HEK293 (cell line): ENCODE data around the gene RMDN3.

Source experiments
- CTCF ChIA-PET: fragments of 350-600 bp; formaldehyde crosslinking; extraction: SDS; loops from one replicate; lab custom pipeline; 2021; ENCODE audit warnings: antibody characterized with exemption; lab: Yijun Ruan, JAX
- POLR2A ChIA-PET: fragments of 300-600 bp; formaldehyde crosslinking; extraction: SDS; loops from one replicate; lab custom pipeline; 2020; ENCODE audit warnings: antibody characterized with exemption, inconsistent platforms; lab: Yijun Ruan, JAX
- H3K27ac ChIP-seq: fragments of 200-500 bp; sonication (Bioruptor generic); 2 replicates; pipeline ENCODE4 v1.5.1; 2014; ENCODE audit warnings: low read depth, low read length, control low read depth, inconsistent platforms; ENCODE audit errors: extremely low read depth
- H3K36me3 ChIP-seq, 2 experiments: fragments of 200-500 bp in 1 of 2; sonication (Bioruptor generic) in 1 of 2; 1 replicate in 1 of 2; 2 replicates in 1 of 2; pipeline ENCODE4 v1.5.1; 2014 to 2017; ENCODE audit warnings: inconsistent platforms in 2 of 2, low read length in 2 of 2; ENCODE audit not compliant: control insufficient read depth in 2 of 2, insufficient read depth in 1 of 2
- H3K4me1 ChIP-seq: fragments of 200-500 bp; sonication (Bioruptor generic); 2 replicates; pipeline ENCODE4 v1.5.1; 2014; ENCODE audit warnings: mild to moderate bottlenecking, low read length, inconsistent platforms; ENCODE audit not compliant: control insufficient read depth, insufficient read depth
- H3K4me3 ChIP-seq: 2 replicates; pipeline ENCODE4 v1.5.1; 2011; ENCODE audit warnings: low read depth, mild to moderate bottlenecking, control low read depth, low read length, moderate library complexity
- H3K9me3 ChIP-seq: fragments of 200-500 bp; sonication (Bioruptor generic); 2 replicates; pipeline ENCODE4 v1.5.1; 2014; ENCODE audit warnings: low read depth, low read length, inconsistent platforms; ENCODE audit not compliant: control insufficient read depth, insufficient read depth
- GFI1B ChIP-seq: fragments of 450-650 bp; formaldehyde crosslinking; IDR thresholded peaks from 2 replicates; pipeline ENCODE4 v1.5.1; 2016; ENCODE audit warnings: missing biosample characterization, missing genetic modification characterization
- HIC1 ChIP-seq: fragments of 450-650 bp; formaldehyde crosslinking; IDR thresholded peaks from 2 replicates; pipeline ENCODE4 v1.5.1; 2016; ENCODE audit warnings: missing biosample characterization, missing genetic modification characterization
- KLF10 ChIP-seq: fragments of 450-650 bp; IDR thresholded peaks from 2 replicates; pipeline ENCODE4 v1.5.1; 2018; ENCODE audit warnings: missing biosample characterization, mild to moderate bottlenecking, missing genetic modification characterization
- KLF8 ChIP-seq: fragments of 450-650 bp; formaldehyde crosslinking; IDR thresholded peaks from 2 replicates; pipeline ENCODE4 v1.5.1; 2016; ENCODE audit warnings: missing biosample characterization, missing genetic modification characterization
- SALL2 ChIP-seq: fragments of 450-650 bp; formaldehyde crosslinking; IDR thresholded peaks from 2 replicates; pipeline ENCODE4 v1.5.0; 2017; ENCODE audit warnings: missing biosample characterization, mild to moderate bottlenecking, missing genetic modification characterization, borderline replicate concordance
- ZBTB10 ChIP-seq: fragments of 450-650 bp; formaldehyde crosslinking; IDR thresholded peaks from 2 replicates; pipeline ENCODE4 v1.5.1; 2016; ENCODE audit warnings: missing biosample characterization, missing genetic modification characterization
- ZBTB8A ChIP-seq: fragments of 450-650 bp; formaldehyde crosslinking; IDR thresholded peaks from 2 replicates; pipeline ENCODE4 v1.5.1; 2016; ENCODE audit warnings: missing biosample characterization, missing genetic modification characterization
- ZFP37 ChIP-seq: fragments of 450-650 bp; formaldehyde crosslinking; IDR thresholded peaks from 2 replicates; pipeline ENCODE4 v1.5.1; 2016; ENCODE audit warnings: missing biosample characterization, missing genetic modification characterization
- ZNF133 ChIP-seq: fragments of 450-650 bp; formaldehyde crosslinking; IDR thresholded peaks from 2 replicates; pipeline ENCODE4 v1.5.1; 2016; ENCODE audit warnings: missing biosample characterization, missing genetic modification characterization
- ZNF138 ChIP-seq: fragments of 450-650 bp; formaldehyde crosslinking; IDR thresholded peaks from 2 replicates; pipeline ENCODE4 v1.5.1; 2016; ENCODE audit warnings: missing biosample characterization, missing genetic modification characterization, borderline replicate concordance
- ZNF184 ChIP-seq: fragments of 450-650 bp; IDR thresholded peaks from 2 replicates; pipeline ENCODE4 v1.5.1; 2018; ENCODE audit warnings: missing biosample characterization, mild to moderate bottlenecking, missing genetic modification characterization
- ZNF341 ChIP-seq: fragments of 450-650 bp; formaldehyde crosslinking; IDR thresholded peaks from 2 replicates; pipeline ENCODE4; 2016; ENCODE audit warnings: low read depth, missing biosample characterization, missing genetic modification characterization
- ZNF48 ChIP-seq: fragments of 450-650 bp; formaldehyde crosslinking; IDR thresholded peaks from 2 replicates; pipeline ENCODE4 v1.5.1; 2016; ENCODE audit warnings: missing biosample characterization, missing genetic modification characterization
- ZNF555 ChIP-seq: fragments of 450-650 bp; formaldehyde crosslinking; conservative IDR thresholded peaks from 2 replicates; pipeline ENCODE4 v1.5.1; 2017; ENCODE audit warnings: missing biosample characterization, mild to moderate bottlenecking, missing genetic modification characterization, inconsistent platforms
- ZNF624 ChIP-seq: fragments of 450-650 bp; formaldehyde crosslinking; IDR thresholded peaks from 2 replicates; pipeline ENCODE4 v1.5.1; 2017; ENCODE audit warnings: missing biosample characterization, missing genetic modification characterization
- ZNF658 ChIP-seq: fragments of 450-650 bp; formaldehyde crosslinking; IDR thresholded peaks from 2 replicates; pipeline ENCODE4; 2016; ENCODE audit warnings: missing biosample characterization, missing genetic modification characterization
- ZNF785 ChIP-seq: fragments of 450-650 bp; formaldehyde crosslinking; IDR thresholded peaks from 2 replicates; pipeline ENCODE4 v1.5.1; 2016; ENCODE audit warnings: missing biosample characterization, missing genetic modification characterization
- TF ChIP-seq, protein P1 (sequence below): fragments of 450-650 bp; formaldehyde crosslinking; IDR thresholded peaks from 2 replicates; pipeline ENCODE4 v1.5.1; 2017; ENCODE audit warnings: missing biosample characterization, mild to moderate bottlenecking, missing genetic modification characterization, moderate library complexity

Gene RMDN3

DNA sequence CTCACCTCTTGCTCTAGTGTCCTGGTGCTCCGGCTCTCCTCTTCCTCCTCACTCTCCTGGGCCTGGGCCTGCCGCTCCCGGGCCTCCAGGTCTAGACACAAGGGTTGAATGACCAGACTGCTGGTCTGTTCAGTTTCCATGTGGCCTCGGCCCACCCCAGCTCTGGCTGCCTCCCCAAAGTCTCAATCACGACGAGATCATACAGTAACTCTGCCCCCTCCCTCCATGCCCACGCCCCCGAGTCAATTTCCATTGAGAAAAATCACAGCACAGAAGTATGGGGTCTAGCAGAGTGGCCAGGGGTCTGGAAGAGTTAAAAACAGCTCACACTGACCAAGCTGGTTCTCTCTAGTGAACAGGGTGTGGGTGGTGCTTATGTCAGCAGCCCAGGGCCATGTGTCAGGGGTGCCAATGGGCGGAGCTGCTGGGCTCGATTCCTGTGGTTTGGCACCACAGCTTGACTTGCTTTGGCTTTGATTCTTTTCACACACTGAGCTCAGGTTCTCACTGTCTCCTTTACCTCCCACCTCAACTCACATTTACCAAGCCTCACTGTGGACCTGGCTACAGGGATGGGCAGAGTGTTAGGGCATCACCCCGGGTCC lies 21.6 kb upstream of the RMDN3 start (continued):
- no peak for TF ChIP-seq ZBTB8A (tag by site-specific recombination)

DNA sequence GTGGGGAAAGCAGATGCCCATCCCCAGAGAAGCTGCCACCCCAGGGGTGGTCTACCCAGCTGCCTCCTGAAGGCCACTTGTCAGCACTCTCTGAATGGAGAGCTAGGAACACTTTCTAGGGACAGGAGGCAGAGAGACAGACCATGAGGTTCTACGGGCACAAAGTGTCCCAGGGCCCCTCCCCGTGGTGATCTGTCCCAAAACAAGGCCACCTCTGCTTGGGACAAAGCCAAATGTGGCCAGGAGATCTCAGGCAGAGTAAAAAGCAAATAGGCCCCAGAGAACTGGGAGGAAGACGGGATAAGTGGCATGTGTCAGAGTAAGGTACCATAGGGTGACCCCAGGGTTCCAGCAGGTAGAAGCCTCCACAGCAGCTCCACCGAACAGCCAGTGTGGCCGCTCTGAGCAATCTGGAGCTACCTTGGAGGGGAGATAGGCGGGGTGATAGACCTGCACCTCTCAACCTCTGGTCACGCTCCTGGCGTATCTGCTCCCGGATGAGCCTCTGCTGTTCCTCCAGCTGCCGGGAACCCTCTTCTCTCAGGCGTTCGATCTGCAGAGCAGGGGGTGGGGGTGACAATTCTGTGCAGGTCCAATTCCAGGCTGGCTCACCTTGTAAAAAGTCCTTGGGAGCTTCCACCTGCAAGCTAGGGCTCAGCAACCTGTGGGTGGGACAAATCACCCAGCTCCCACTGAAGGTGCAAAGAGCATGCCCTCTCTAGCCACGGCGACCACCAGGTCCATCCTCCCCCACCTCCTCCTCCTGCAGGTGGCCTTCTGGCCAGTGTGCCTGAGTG lies 20.9 kb upstream of the RMDN3 start:
- ChIA-PET POLR2A (no interaction called here), CTCF (interaction anchor here (0.5 to 1.1 kb wide), 4 partner anchors 9 to 82 kb away, joined by 3 to 5 read pairs (median 4); no protein-coding TSS in a partner anchor)
- H3K9me3 ChIP-seq = no peaks in the 10 kb centered on the region
- no peaks in the 10 kb centered on the region for H3K4me1 ChIP-seq
- TF ChIP-seq ZNF184 (tag by site-specific recombination) = no peak
- TF ChIP-seq KLF8 (tag by site-specific recombination) = no peak
- no peak for TF ChIP-seq HIC1 (tag by site-specific recombination)
- TF ChIP-seq ZNF138 (tag by site-specific recombination) = no peak
- no peak for TF ChIP-seq ZNF555 (tag by site-specific recombination)
- no peak for TF ChIP-seq ZBTB10 (tag by site-specific recombination)
- TF ChIP-seq GFI1B (tag by site-specific recombination) = no peak
- TF ChIP-seq ZNF48 (tag by site-specific recombination) = no peak
- no peak for TF ChIP-seq KLF10 (tag by site-specific recombination)
- no peak for TF ChIP-seq SALL2 (tag by site-specific recombination)
- no peak for TF ChIP-seq ZFP37 (tag by site-specific recombination)
- TF ChIP-seq ZNF658 (tag by site-specific recombination) = no peak
- TF ChIP-seq ZNF624 = no peak
- TF ChIP-seq ZNF785 (tag by site-specific recombination) = no peak
- no peak for TF ChIP-seq ZNF133
- TF ChIP-seq ZNF341 (tag by site-specific recombination) = no peak
- TF ChIP-seq, protein P1, sequence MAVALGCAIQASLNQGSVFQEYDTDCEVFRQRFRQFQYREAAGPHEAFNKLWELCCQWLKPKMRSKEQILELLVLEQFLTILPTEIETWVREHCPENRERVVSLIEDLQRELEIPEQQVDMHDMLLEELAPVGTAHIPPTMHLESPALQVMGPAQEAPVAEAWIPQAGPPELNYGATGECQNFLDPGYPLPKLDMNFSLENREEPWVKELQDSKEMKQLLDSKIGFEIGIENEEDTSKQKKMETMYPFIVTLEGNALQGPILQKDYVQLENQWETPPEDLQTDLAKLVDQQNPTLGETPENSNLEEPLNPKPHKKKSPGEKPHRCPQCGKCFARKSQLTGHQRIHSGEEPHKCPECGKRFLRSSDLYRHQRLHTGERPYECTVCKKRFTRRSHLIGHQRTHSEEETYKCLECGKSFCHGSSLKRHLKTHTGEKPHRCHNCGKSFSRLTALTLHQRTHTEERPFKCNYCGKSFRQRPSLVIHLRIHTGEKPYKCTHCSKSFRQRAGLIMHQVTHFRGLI (tag by site-specific recombination) = no peak
- no peak overlapping the region for H3K4me3 ChIP-seq
- H3K27ac ChIP-seq = no peak overlapping the region
- H3K36me3 ChIP-seq = peaks cover 12 to 65% of the 10 kb centered on the region in 2 experiments; a peak in 2 of 3 replicates
